Lower leg skin (tissue), 4 donors: ENCODE data around the gene RNF11. TPM values are rescaled to one million over a fixed set of nuclear protein-coding genes. Genes with fewer than 3 reads are reported as not detected.

Experiments used
- DNase-seq, 2 donors: peaks; one replicate each; pipeline ENCODE4 v3.0.0-alpha.2; 2019; ENCODE audit warnings: low spot score in 2 of 2
- H3K4me3 ChIP-seq: fragments of 200-600 bp; sonication (generic); 2 replicates; pipeline ENCODE4 v1.5.1; 2017; ENCODE audit warnings: mild to moderate bottlenecking, low read depth; ENCODE audit not compliant: poor library complexity, severe bottlenecking
- CTCF ChIP-seq, 3 donors: fragments of 450-650 bp; IDR thresholded peaks; one replicate each; pipeline ENCODE4 v1.5.1; 2016; ENCODE audit warnings: antibody characterized with exemption in 3 of 3, mild to moderate bottlenecking in 3 of 3, moderate library complexity in 2 of 3
- POLR2A ChIP-seq, 2 donors: fragments of 450-650 bp; IDR thresholded peaks; one replicate each; pipeline ENCODE4 v1.6.1; 2016 to 2017; ENCODE audit warnings: antibody characterized with exemption in 2 of 2, mild to moderate bottlenecking in 1 of 2, moderate library complexity in 1 of 2
- WGBS, 2 donors: methylation state at CpG; one replicate each; pipeline ENCODE4 v1.1.5; 2018; 5-methylcytosine and 5-hydroxymethylcytosine counted together
- intact Hi-C: fragments of 100-400 bp; cut with DNase I; formaldehyde crosslinking; loops from one replicate; pipeline ENCODE4 v1.15.0; 2023; ENCODE audit warnings: low total_unique reads
- total RNA-seq, 4 donors: library from RNA; depleted of rRNA; stranded (reverse); fragments of >200 nt; gene quantifications; one replicate each; pipeline ENCODE4 v1.1.0, GENCODE V29; 2016

The RNF11 gene
- total RNA-seq, 4 donors from 2014 or later: 65.4 to 95.3 (median 81.6) TPM

- WGBS, 2 donors: 94 to 97% methylated on average over 5 of the region's 5 CpGs
- H3K4me3 ChIP-seq: no peak overlapping the region
- DNase-seq: no peak
- intact Hi-C loops: no loop called here
- TF ChIP-seq CTCF (IDR thresholded peaks at IDR 0.05) (no peak), POLR2A (IDR thresholded peaks at IDR 0.05) (no peak)
These were observed 45.7 kb downstream of the RNF11 start for GRCh38 chr1:51281807-51282206.

GRCh38 chr1:51282605-51283004 is 46.5 kb downstream of the RNF11 start:
- no peak overlapping the region for H3K4me3 ChIP-seq
- 87 to 91% methylated on average over 5 of the region's 5 CpGs for WGBS, 2 donors
- no peak for DNase-seq
- no peak for TF ChIP-seq CTCF (IDR thresholded peaks at IDR 0.05)
- no peak for TF ChIP-seq POLR2A (IDR thresholded peaks at IDR 0.05)
- intact Hi-C loops: no loop called here

GRCh38 chr1:51283979-51284378 is 47.9 kb downstream of the RNF11 start:
- DNase-seq: no peak
- WGBS, 2 donors: 92 to 96% methylated on average over 5 of the region's 5 CpGs
- H3K4me3 ChIP-seq: no peak overlapping the region
- TF ChIP-seq CTCF (IDR thresholded peaks at IDR 0.05) (no peak), POLR2A (IDR thresholded peaks at IDR 0.05) (no peak)
- intact Hi-C loops: no loop called here

GRCh38 chr1:51284487-51284954 is 48.4 kb downstream of the RNF11 start:
- intact Hi-C loops: no loop called here
- H3K4me3 ChIP-seq: no peak overlapping the region
- no peak for DNase-seq
- no peak for TF ChIP-seq CTCF (IDR thresholded peaks at IDR 0.05)

- no peak overlapping the region for H3K4me3 ChIP-seq
- TF ChIP-seq CTCF (IDR thresholded peaks at IDR 0.05): no peak
- no peak for TF ChIP-seq POLR2A (IDR thresholded peaks at IDR 0.05)
- 85 to 89% methylated on average over 1 of the region's 1 CpG for WGBS, 2 donors
- intact Hi-C loops: no loop called here
- DNase-seq: no peak
These were observed 49.0 kb downstream of the RNF11 start for GRCh38 chr1:51285055-51285454.

- TF ChIP-seq CTCF (IDR thresholded peaks at IDR 0.05): no peak
- TF ChIP-seq POLR2A (IDR thresholded peaks at IDR 0.05): no peak
- H3K4me3 ChIP-seq: no peak overlapping the region
- WGBS, 2 donors: 76 to 88% methylated on average over 8 of the region's 8 CpGs
- DNase-seq: peak in 1 of 2 donors; percentile 64
- intact Hi-C loops: no loop called here
These were observed 51.9 kb downstream of the RNF11 start for GRCh38 chr1:51287966-51288365.
